Heart right ventricle (tissue), 16 donors: Measurements from ENCODE around the gene PRXL2A. TPM values are rescaled to one million over a fixed set of nuclear protein-coding genes. Genes with fewer than 3 reads are reported as not detected.

Experiments
- ATAC-seq, 8 donors: fragments of 200-7000 bp; cut with Tn5 transposase; one replicate each; pipeline ENCODE4 v1.9.1; 2020; ENCODE audit warnings: mild to moderate bottlenecking in 8 of 8, moderate library complexity in 8 of 8, moderate number of reproducible peaks in 1 of 8
- DNase-seq, 2 donors: peaks; one replicate each; pipeline ENCODE4 v3.0.0-alpha.2; 2020
- H3K27ac ChIP-seq, 10 donors: fragments of 200-600 bp; sonication (generic) in 2 of 10; one replicate each; pipeline versions ENCODE4 v1.5.0 to v1.8.0; 2020 to 2022; ENCODE audit warnings: mild to moderate bottlenecking in 3 of 10
- H3K27me3 ChIP-seq, 7 donors: fragments of 200-600 bp; one replicate each; pipeline ENCODE4 v1.8.0; 2021 to 2022; ENCODE audit warnings: mild to moderate bottlenecking in 2 of 7
- H3K36me3 ChIP-seq, 9 donors: fragments of 200-600 bp; sonication (generic) in 1 of 9; one replicate each; pipeline versions ENCODE4 v1.5.0 to v1.8.0; 2020 to 2022; ENCODE audit warnings: mild to moderate bottlenecking in 2 of 9
- H3K4me1 ChIP-seq, 9 donors: fragments of 200-600 bp; sonication (generic) in 1 of 9; one replicate each; pipeline versions ENCODE4 v1.5.0 to v1.8.0; 2020 to 2022; ENCODE audit warnings: mild to moderate bottlenecking in 4 of 9
- H3K4me3 ChIP-seq, 10 donors: fragments of 200-600 bp; sonication (generic) in 2 of 10; one replicate each; pipeline versions ENCODE4 v1.5.0 to v1.8.0; 2020 to 2022; ENCODE audit warnings: mild to moderate bottlenecking in 7 of 10, moderate library complexity in 2 of 10
- H3K9me3 ChIP-seq, 11 donors: fragments of 200-600 bp in 10 of 11; sonication (generic) in 2 of 11; one replicate each; pipeline versions ENCODE4 v1.5.0 to v1.8.0; 2013 to 2022; ENCODE audit warnings: mild to moderate bottlenecking in 2 of 11, control low read depth in 1 of 11, moderate library complexity in 1 of 11
- CTCF ChIP-seq, 9 donors: fragments of 200-600 bp; sonication (generic) in 2 of 9; IDR thresholded peaks; one replicate each; pipeline versions ENCODE4 v1.5.0 to v1.8.0; 2021 to 2022; ENCODE audit warnings: antibody characterized with exemption in 9 of 9, mild to moderate bottlenecking in 5 of 9, moderate library complexity in 1 of 9
- WGBS, 2 donors: extraction: QIAGEN DNeasy Blood & Tissue Kit; methylation state at CpG; one replicate each; pipeline ENCODE4 v1.1.7; 2013; ENCODE audit warnings: inconsistent platforms in 1 of 2; 5-methylcytosine and 5-hydroxymethylcytosine counted together
- intact Hi-C, 10 donors: fragments of 100-400 bp; cut with DNase I; formaldehyde crosslinking; loops; one replicate each; pipeline versions ENCODE4 v1.11.1 to v1.14.2; 2022
- polyA plus RNA-seq, 2 donors: library from polyadenylated mRNA; stranded (reverse); fragments of 200-250 nt; gene quantifications; one replicate each; pipeline ENCODE4 v1.2.3, GENCODE V29; 2013
- total RNA-seq, 10 donors: library from RNA; stranded (reverse); fragmentation: NEBNext Ultra II Directional in 3 of 10; extraction: Animal tissue kit (Norgen Biotek cat#: 25700) in 3 of 10; gene quantifications; one replicate each; pipeline versions ENCODE4 v1.2.1 to v1.2.4, GENCODE V29; 2021 to 2023
- donor health status: Arrhythmogenic right ventricular cardiomyopathy.
- donor health status: ischemic (EF 13 %, LVEDD 7.1; RV severe dilation, severe dysfunction).
- donor health status: healthy with polysubstance abuse.
- donor health status: DM: no; HTN: yes; CAD: no.
- donor health status: DM: no; HTN: no; CAD: no.
- donor health status: ischemic (EF 25% LVEDD 6.9; RV normal size, moderate dysfunction).
- donor health status: ischemic (EF 25% LVEDD 5.7; RV mildly dilated, moderate dysfunction).
- donor health status: healthy.
- donor health status: DM: yes; HTN: yes; CAD: no.
- donor health status: Ischemic cardiomyopathy.
- donor health status: ischemic (EF 35%, LVEDD 5.7; RV mildly dilated, moderate dysfunction).
- donor health status: nonischemic (EF 11% LVEDD 7.7; RV severe dilation, severe dysfunction).
- donor health status: DM: yes; HTN: yes; CAD: no.
- donor health status: PGD.
- donor health status: ischemic (EF 29% LVEDD 5.4; RV normal size, mild dysfunction).
- donor health status: nonischemic (EF 23%, LVEDD 6.1; RV moderate dilation, normal function).

The PRXL2A gene
- total and polyA plus RNA-seq, 12 donors: 46.0 to 135 (median 81.4) TPM

- H3K27me3 ChIP-seq: peaks cover 0 to 9% (median 0%) of the 10 kb centered on the region in 7 donors
- 27 to 32% methylated on average over 2 of the region's 2 CpGs for WGBS, 2 donors
- intact Hi-C loops: loop anchor here in 1 of 10 donors (5.0 kb wide), 1 partner anchor 42 kb away; the partner anchor contains the start of gene TSPAN14
- no peaks in the 10 kb centered on the region for H3K36me3 ChIP-seq
- no peak for TF ChIP-seq CTCF (IDR thresholded peaks at IDR 0.05)
- peak overlapping the region in 4 of 10 donors; percentile 2 to 91 (median 84) for H3K4me3 ChIP-seq
- H3K4me1 ChIP-seq: peaks cover 8 to 87% (median 70%) of the 10 kb centered on the region in 9 donors
- H3K27ac ChIP-seq: peak overlapping the region in 9 of 10 donors; percentile 26 to 93 (median 75)
- H3K9me3 ChIP-seq: no peaks in the 10 kb centered on the region
- ATAC-seq (peak; percentile 21 to 70 (median 46)), DNase-seq (peak in 1 of 2 donors; percentile 37)
These were observed 1.8 kb downstream of the PRXL2A start for GRCh38 chr10:80410122-80410521.

- no peaks in the 10 kb centered on the region for H3K9me3 ChIP-seq
- TF ChIP-seq CTCF (IDR thresholded peaks at IDR 0.05): no peak
- peak overlapping the region in 9 of 10 donors; percentile 26 to 93 (median 75) for H3K27ac ChIP-seq
- peak overlapping the region in 3 of 10 donors; percentile 2 to 86 (median 83) for H3K4me3 ChIP-seq
- no peak for ATAC-seq
- peaks cover 10 to 87% (median 75%) of the 10 kb centered on the region in 9 donors for H3K4me1 ChIP-seq
- 54 to 55% methylated on average over 5 of the region's 5 CpGs for WGBS, 2 donors
- peaks cover 0 to 9% (median 0%) of the 10 kb centered on the region in 7 donors for H3K27me3 ChIP-seq
- H3K36me3 ChIP-seq: no peaks in the 10 kb centered on the region
- DNase-seq: no peak
- intact Hi-C loops: loop anchor here in 1 of 10 donors (5.0 kb wide), 1 partner anchor 42 kb away; the partner anchor contains the start of gene TSPAN14
These were observed 2.3 kb downstream of the PRXL2A start for GRCh38 chr10:80410578-80411145.

- no peak for ATAC-seq
- WGBS, 2 donors: 53% methylated on average over 2 of the region's 2 CpGs
These were observed 2.9 kb downstream of the PRXL2A start for GRCh38 chr10:80411267-80411668.

More at GRCh38 chr10:80411267-80411668, 2.9 kb downstream of the PRXL2A start:
- no peaks in the 10 kb centered on the region for H3K9me3 ChIP-seq
- H3K36me3 ChIP-seq: no peaks in the 10 kb centered on the region
- H3K27ac ChIP-seq: peak overlapping the region in 6 of 10 donors; percentile 15 to 93 (median 72)
- intact Hi-C loops: loop anchor here in 1 of 10 donors (5.0 kb wide), 1 partner anchor 41 kb away; the partner anchor contains the start of gene TSPAN14
- TF ChIP-seq CTCF (IDR thresholded peaks at IDR 0.05): no peak
- H3K27me3 ChIP-seq: peaks cover 0 to 9% (median 0%) of the 10 kb centered on the region in 7 donors
- peak overlapping the region in 1 of 10 donors; percentile 86 for H3K4me3 ChIP-seq
- DNase-seq: peak in 1 of 2 donors; percentile 56
- peaks cover 10 to 87% (median 81%) of the 10 kb centered on the region in 9 donors for H3K4me1 ChIP-seq
